Measurements from ENCODE around the gene SPATA25.
"Not testable (repeated sequence)": the region's sequence is repeated elsewhere in the genome, so short reads cannot be mapped to it uniquely, and the experiment has no call there.

Gene SPATA25

GRCh38 chr20:45893831-45894230 is 6.4 kb upstream of the SPATA25 start:
- DNase-seq (ENCODE audit: low read depth, low spot score) = peak; percentile 37

GRCh38 chr20:45892828-45893500 is 5.5 kb upstream of the SPATA25 start:
- no peak for DNase-seq (ENCODE audit: low read depth, low spot score)

- DNase-seq (ENCODE audit: low read depth, low spot score) = peak; percentile 19
These were observed 4.8 kb upstream of the SPATA25 start for GRCh38 chr20:45892049-45892825.

GRCh38 chr20:45890985-45891983 is 3.9 kb upstream of the SPATA25 start, which contains the start of the genes CTSA and NEURL2:
TSS of gene CTSA (plus strand) at chr20:45891335. CDS start at chr20:45891569, 234 bp downstream.
TSS of gene NEURL2 (minus strand) at chr20:45891208. CDS start at chr20:45890991, 217 bp downstream.
- DNase-seq (ENCODE audit: low read depth, low spot score) = peak; percentile 95

- DNase-seq (ENCODE audit: low read depth, low spot score) = peak; percentile 89
These were observed 2.9 kb upstream of the SPATA25 start for GRCh38 chr20:45890077-45890984.

GRCh38 chr20:45888681-45889080 is 1.3 kb upstream of the SPATA25 start:
- no peak for DNase-seq (ENCODE audit: low read depth, low spot score)

GRCh38 chr20:45886590-45887345 is 654 bp downstream of the SPATA25 start:
- DNase-seq (ENCODE audit: low read depth, low spot score) = no peak

- DNase-seq (ENCODE audit: low read depth, low spot score) = no peak
These were observed 4.3 kb downstream of the SPATA25 start for GRCh38 chr20:45883100-45883469.

- no peak for DNase-seq (ENCODE audit: low read depth, low spot score)
These were observed 4.8 kb downstream of the SPATA25 start for GRCh38 chr20:45882469-45883099.

- peak; percentile 100 for DNase-seq (ENCODE audit: low read depth, low spot score)
These were observed 6.2 kb downstream of the SPATA25 start, which contains the start of gene ZSWIM1 for GRCh38 chr20:45880988-45881788. TSS of gene ZSWIM1 (plus strand) at chr20:45881227. CDS start at chr20:45882593, 1,366 bp downstream.

GRCh38 chr20:45878076-45878761 is 9.2 kb downstream of the SPATA25 start:
- no peak for DNase-seq (ENCODE audit: low read depth, low spot score)

- peak; percentile 46 for DNase-seq (ENCODE audit: low read depth, low spot score)
These were observed 12.8 kb downstream of the SPATA25 start for GRCh38 chr20:45874576-45874975.

GRCh38 chr20:45874104-45874481 is 13.3 kb downstream of the SPATA25 start:
- DNase-seq (ENCODE audit: low read depth, low spot score) = not testable (repeated sequence)

- DNase-seq (ENCODE audit: low read depth, low spot score) = no peak
These were observed 13.9 kb downstream of the SPATA25 start for GRCh38 chr20:45873409-45874103.

GRCh38 chr20:45872626-45873025 is 14.8 kb downstream of the SPATA25 start:
- peak; percentile 66 for DNase-seq (ENCODE audit: low read depth, low spot score)

GRCh38 chr20:45867819-45868176 is 19.6 kb downstream of the SPATA25 start:
- no peak for DNase-seq (ENCODE audit: low read depth, low spot score)

GRCh38 chr20:45867136-45867818 is 20.1 kb downstream of the SPATA25 start:
- no peak for DNase-seq (ENCODE audit: low read depth, low spot score)

Data from ELF-1 (cell line).